Measurements from ENCODE around the gene SS18L1. TPM values are rescaled to one million over a fixed set of nuclear protein-coding genes. Genes with fewer than 3 reads are reported as not detected.

SS18L1 gene
- total RNA-seq, 1 experiment from 2014 or later = 28.1 TPM

GRCh38 chr20:62120365-62120762 is 23.2 kb upstream of the SS18L1 start:
- TF ChIP-seq TCF7L2 (IDR thresholded peaks at IDR 0.05; ENCODE audit: borderline replicate concordance, extremely low read depth, insufficient read depth, insufficient read length) = no peak
- no peak for TF ChIP-seq ZFX (IDR thresholded peaks at IDR 0.05)
- no peak for TF ChIP-seq YY1 (IDR thresholded peaks at IDR 0.05; ENCODE audit: extremely low read depth, insufficient replicate concordance, low read depth, low read length)
- no peak for TF ChIP-seq RAD21 (IDR thresholded peaks at IDR 0.05; ENCODE audit: low read depth)
- TF ChIP-seq CBX3 (IDR thresholded peaks at IDR 0.05; ENCODE audit: low read depth) = no peak
- TF ChIP-seq SRF (IDR thresholded peaks at IDR 0.05; ENCODE audit: low read depth) = no peak
- no peak for TF ChIP-seq MAX (IDR thresholded peaks at IDR 0.05)
- TF ChIP-seq EGR1 (IDR thresholded peaks at IDR 0.05; ENCODE audit: low read depth) = no peak
- TF ChIP-seq ATF3 (IDR thresholded peaks at IDR 0.05) = no peak
- no peak for TF ChIP-seq JUND (IDR thresholded peaks at IDR 0.05)
- no peak for TF ChIP-seq CEBPB (IDR thresholded peaks at IDR 0.05; ENCODE audit: low read depth)
- no peak for TF ChIP-seq ELF1 (IDR thresholded peaks at IDR 0.05; ENCODE audit: borderline replicate concordance, low read depth)
- TF ChIP-seq ZNF274 (IDR thresholded peaks at IDR 0.05; ENCODE audit: low read depth, low read length) = no peak
- TF ChIP-seq POLR2A (IDR thresholded peaks at IDR 0.05; ENCODE audit: borderline replicate concordance, extremely low read depth, insufficient read depth, insufficient read length) = no peak
- no peak for TF ChIP-seq ZBTB33 (IDR thresholded peaks at IDR 0.05; ENCODE audit: extremely low read depth, insufficient replicate concordance, low read length)
- TF ChIP-seq CTCF (IDR thresholded peaks at IDR 0.05 in 2 of 3, conservative IDR thresholded peaks at IDR 0.05 in 1 of 3; ENCODE audit: borderline replicate concordance in 1 of 3, insufficient read depth in 1 of 3, low read depth in 2 of 3, low read length in 2 of 3) = no peak
- H3K36me3 ChIP-seq (ENCODE audit: control insufficient read depth in 1 of 2, insufficient read depth in 2 of 2, low read length in 2 of 2) = peaks cover 2 to 4% of the 10 kb centered on the region in 2 experiments; a peak in 2 of 4 replicates
- H3K4me1 ChIP-seq (ENCODE audit: control insufficient read depth in 1 of 2, insufficient read depth in 2 of 2, low read length in 2 of 2) = peaks cover 12 to 26% of the 10 kb centered on the region in 2 experiments
- no peak overlapping the region for H3K4me3 ChIP-seq (replicated peaks in 1 of 2; ENCODE audit: low read depth in 1 of 2, low read length in 2 of 2)
- intact Hi-C loops (cut with micrococcal nuclease) = loop anchor here (5.0 kb wide), 1 partner anchor 53 kb away; the partner anchor contains the start of gene TAF4
- H3K9me2 ChIP-seq (ENCODE audit: insufficient read depth) = no peaks in the 10 kb centered on the region
- H4K20me1 ChIP-seq (ENCODE audit: insufficient read depth) = no peaks in the 10 kb centered on the region; the same call in 1 of the 2 replicates
- peak overlapping the region; percentile 97; the same call in 1 of the 2 replicates for H3K27ac ChIP-seq (ENCODE audit: low read depth, low read length)
- H3K9ac ChIP-seq (ENCODE audit: low read length) = no peak overlapping the region
- BruUV-seq (replicated peaks) = no TSS peak
- no peaks in the 10 kb centered on the region for H3K27me3 ChIP-seq (ENCODE audit: insufficient read depth, low read length)
- ChIA-PET CTCF (interaction anchor here (1.8 kb wide), 1 partner anchor 110 kb away, joined by 8 read pairs; no protein-coding TSS in a partner anchor), RAD21 (ENCODE audit: low non-redundant PET in 1 of 2, low total read pairs in 2 of 2, uncharacterized antibody in 2 of 2, unreplicated experiment in 2 of 2) (interaction anchor here in 1 of 2 experiments (0.7 kb wide), 1 partner anchor 32 kb away, joined by 3 read pairs; no protein-coding TSS in a partner anchor), POLR2A (interaction anchor here (1.8 kb wide), 1 partner anchor 26 kb away, joined by 4 read pairs; no protein-coding TSS in a partner anchor)
- no peak for ATAC-seq
- no peak for DNase-seq (ENCODE audit: low read depth, low spot score)
- peaks cover 24% of the 10 kb centered on the region for H3K79me2 ChIP-seq (ENCODE audit: insufficient read depth, low read length)
- peak overlapping the region; percentile 97; the same call in 1 of the 2 replicates for H3K4me2 ChIP-seq (ENCODE audit: low read length)
- H2AFZ ChIP-seq (ENCODE audit: low read depth, low read length, poor library complexity, severe bottlenecking) = no peak overlapping the region
- H3K9me3 ChIP-seq (ENCODE audit: control insufficient read depth in 1 of 2, insufficient read depth in 1 of 2, low read depth in 1 of 2, low read length in 2 of 2) = no peaks in the 10 kb centered on the region

Data from HCT116 (cell line).